Measurements from ENCODE around the gene RASAL3. TPM values are rescaled to one million over a fixed set of nuclear protein-coding genes. Genes with fewer than 3 reads are reported as not detected.

RASAL3 gene
- total RNA-seq, 1 donor from 2014 or later: not detected

DNA sequence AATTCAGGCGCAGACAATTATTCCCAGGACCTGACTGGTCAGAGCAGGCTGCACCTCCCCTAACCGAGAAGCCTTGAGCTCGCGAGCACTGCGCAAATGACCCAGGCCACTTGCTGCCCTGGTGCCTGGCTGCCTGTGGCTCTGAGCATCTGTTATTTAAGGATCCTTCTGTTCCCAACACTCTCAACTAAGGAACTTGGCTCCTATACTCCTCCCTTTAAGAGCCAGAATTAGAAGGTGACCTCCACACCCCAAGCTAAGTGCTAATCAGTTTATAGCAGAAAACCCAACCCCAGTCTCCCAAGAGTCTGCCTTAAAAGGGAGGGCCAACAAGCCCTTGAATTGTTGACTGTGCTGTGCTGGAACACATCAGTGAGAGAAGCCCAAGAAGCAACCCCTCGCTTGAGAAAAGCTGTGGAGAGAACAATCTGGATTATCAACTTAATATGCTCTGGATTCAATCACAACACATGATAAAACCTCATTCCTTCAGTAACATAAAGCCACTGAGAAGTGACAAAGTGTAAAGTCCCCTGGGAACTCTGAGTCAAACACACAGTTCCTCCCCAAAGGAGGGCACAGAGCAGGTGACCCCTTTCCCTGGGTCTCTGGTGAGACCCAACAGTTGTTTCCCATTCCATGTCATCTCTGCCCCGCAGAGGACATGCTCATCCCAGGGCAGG is 60.1 kb downstream of the RASAL3 start:
- H3K27ac Mint-ChIP-seq: no peak overlapping the region
- no peaks in the 10 kb centered on the region for H3K9me3 Mint-ChIP-seq
- peaks cover 11% of the 10 kb centered on the region for H3K4me1 Mint-ChIP-seq (ENCODE audit: unreplicated experiment)
- no peak overlapping the region for H3K4me3 Mint-ChIP-seq
- no peak for TF ChIP-seq CTCF (conservative IDR thresholded peaks at IDR 0.05)
- H3K36me3 Mint-ChIP-seq: peaks cover 13% of the 10 kb centered on the region
- no peaks in the 10 kb centered on the region for H3K27me3 Mint-ChIP-seq
- DNase-seq (ENCODE audit: extremely low spot score, unreplicated experiment): no peak

DNA sequence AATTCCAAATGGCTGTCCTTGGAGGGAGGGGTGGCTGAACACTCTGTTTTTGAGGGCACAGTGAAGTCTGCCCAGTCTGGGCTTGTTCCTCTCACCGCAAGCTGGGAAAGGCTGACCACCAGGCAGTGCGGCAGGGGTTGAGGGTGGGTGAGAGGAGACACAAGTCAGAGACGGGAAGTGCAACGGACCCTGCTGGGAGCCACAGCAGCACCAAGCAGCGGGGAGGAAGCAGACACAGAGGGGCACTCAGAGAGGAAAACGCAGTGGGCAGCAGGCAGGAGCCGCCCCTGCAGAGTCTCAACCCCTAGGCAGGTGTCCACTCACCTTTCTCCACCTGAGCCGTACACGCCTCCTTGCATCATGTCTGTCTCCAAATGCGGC is 61.2 kb downstream of the RASAL3 start:
- Mint-ChIP-seq H3K36me3 (peaks cover 10% of the 10 kb centered on the region), H3K9me3 (no peaks in the 10 kb centered on the region), H3K4me1 (ENCODE audit: unreplicated experiment) (peaks cover 11% of the 10 kb centered on the region), H3K4me3 (no peak overlapping the region), H3K27me3 (no peaks in the 10 kb centered on the region), H3K27ac (peak overlapping the region; percentile 22)
- no peak for TF ChIP-seq CTCF (conservative IDR thresholded peaks at IDR 0.05)
- DNase-seq (ENCODE audit: extremely low spot score, unreplicated experiment): no peak

DNA sequence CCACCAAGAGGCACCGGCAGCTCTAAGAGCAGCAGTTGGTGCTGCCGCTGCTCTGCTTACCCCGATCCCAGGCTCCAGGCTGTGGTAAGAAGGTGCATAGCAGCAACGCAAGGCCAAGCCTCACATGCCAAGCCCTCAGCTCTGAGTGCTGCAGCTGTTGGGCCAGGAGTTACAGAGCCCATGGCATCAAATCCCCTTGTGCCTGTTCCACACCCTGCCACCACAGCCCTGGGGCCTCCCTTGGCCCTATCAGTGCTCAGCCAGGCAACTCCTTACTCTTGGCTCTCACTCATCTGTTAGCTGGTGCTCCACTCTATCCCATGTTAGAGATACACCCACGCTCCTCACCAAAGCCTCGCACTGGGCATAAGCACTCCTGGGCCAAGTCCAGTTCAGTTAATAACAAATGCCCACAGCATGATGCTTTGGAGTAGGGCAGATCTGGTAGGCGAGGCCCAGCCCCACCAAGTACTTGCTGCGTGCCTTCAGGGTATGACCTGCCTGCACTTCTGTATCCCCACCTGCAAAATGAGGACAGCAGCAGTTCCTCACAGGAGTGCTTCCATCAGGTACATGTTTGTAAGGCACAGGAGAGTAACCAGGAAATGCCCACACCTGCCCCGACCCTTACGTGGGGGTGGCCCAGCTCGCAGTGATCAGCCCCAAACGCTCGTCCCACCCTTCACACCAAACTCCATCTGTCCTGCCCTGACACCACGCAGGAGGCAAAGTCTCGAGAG is 61.8 kb downstream of the RASAL3 start:
- Mint-ChIP-seq H3K27me3 (no peaks in the 10 kb centered on the region), H3K4me3 (no peak overlapping the region), H3K9me3 (no peaks in the 10 kb centered on the region), H3K27ac (no peak overlapping the region), H3K4me1 (ENCODE audit: unreplicated experiment) (peaks cover 11% of the 10 kb centered on the region), H3K36me3 (peaks cover 11% of the 10 kb centered on the region)
- no peak for TF ChIP-seq CTCF (conservative IDR thresholded peaks at IDR 0.05)
- no peak for DNase-seq (ENCODE audit: extremely low spot score, unreplicated experiment)

Small RNAs within 50 kb of the gene (microRNA-seq; reads per million reads assigned to microRNA genes)
- not detected for gene MIR1470

Other genes with a start within 250 kb of the RASAL3 start
- gene EPHX3, start 232.1 kb downstream of the RASAL3 start, total RNA-seq (ENCODE audit: low replicate concordance): 5.1 and 9.4 TPM in 2 replicates
- 108 and 123 TPM in 2 replicates for gene BRD4, start 132.0 kb downstream of the RASAL3 start, total RNA-seq (ENCODE audit: low replicate concordance)
- 34.8 and 37.0 TPM in 2 replicates for gene AKAP8, start 84.8 kb downstream of the RASAL3 start, total RNA-seq (ENCODE audit: low replicate concordance)
- 104 and 166 TPM in 2 replicates for gene AKAP8L, start 45.6 kb downstream of the RASAL3 start, total RNA-seq (ENCODE audit: low replicate concordance)
- gene WIZ, start 14.6 kb downstream of the RASAL3 start, total RNA-seq (ENCODE audit: low replicate concordance): 37.3 and 45.8 TPM in 2 replicates
- not detected in 2 replicates for gene PGLYRP2, start 15.0 kb upstream of the RASAL3 start, total RNA-seq (ENCODE audit: low replicate concordance)
- gene CYP4F22, start 44.0 kb upstream of the RASAL3 start, total RNA-seq (ENCODE audit: low replicate concordance): not detected in 2 replicates
- not detected in 2 replicates for gene CYP4F8, start 150.7 kb upstream of the RASAL3 start, total RNA-seq (ENCODE audit: low replicate concordance)
- gene CYP4F3, start 176.4 kb upstream of the RASAL3 start, total RNA-seq (ENCODE audit: low replicate concordance): 0.40 and 0.56 TPM in 2 replicates
- 0.52 and 1.2 TPM in 2 replicates for gene CYP4F12, start 208.5 kb upstream of the RASAL3 start, total RNA-seq (ENCODE audit: low replicate concordance)